H1 (cell line): Measurements from ENCODE around the gene SLC30A2.

Experiments
- CEBPB ChIP-seq: IDR thresholded peaks from 2 replicates; pipeline ENCODE4 v1.6.1; 2012; ENCODE audit warnings: low read depth, low read length
- CHD2 ChIP-seq: IDR thresholded peaks from 2 replicates; pipeline ENCODE4 v1.6.1; 2012; ENCODE audit warnings: low read length, improper control_type of control experiment
- CREB1 ChIP-seq: IDR thresholded peaks from 2 replicates; pipeline ENCODE4 v1.6.1; 2012; ENCODE audit warnings: inconsistent platforms
- CTCF ChIP-seq, 3 experiments: IDR thresholded peaks; 1 replicate in 2 of 3; 2 replicates in 1 of 3; pipeline versions ENCODE4 v1.5.1 to v1.6.1; 2011; ENCODE audit warnings: low read length in 3 of 3, mild to moderate bottlenecking in 3 of 3, inconsistent platforms in 2 of 3, low read depth in 1 of 3, moderate library complexity in 1 of 3; ENCODE audit not compliant: insufficient read depth in 1 of 3; ENCODE audit errors: control extremely low read depth in 1 of 3
- EZH2 ChIP-seq: fragments of 200-600 bp; sonication (generic); IDR thresholded peaks from 2 replicates; pipeline ENCODE4 v1.7.1; 2012; ENCODE audit warnings: low read depth, mild to moderate bottlenecking, moderate library complexity, low read length, inconsistent platforms; ENCODE audit not compliant: severe bottlenecking
- NRF1 ChIP-seq: IDR thresholded peaks from 2 replicates; pipeline ENCODE4 v1.6.1; 2011; ENCODE audit warnings: mild to moderate bottlenecking, low read depth, low read length, improper control_type of control experiment
- PHF8 ChIP-seq: fragments of 200-600 bp; sonication (generic); conservative IDR thresholded peaks from 2 replicates; pipeline ENCODE4 v1.7.1; 2012; ENCODE audit warnings: low read depth, mild to moderate bottlenecking, inconsistent platforms, low read length, moderate library complexity
- POLR2A ChIP-seq, 2 experiments: IDR thresholded peaks; 1 replicate in 1 of 2; 2 replicates in 1 of 2; pipeline ENCODE4 v1.6.1; 2011; ENCODE audit warnings: low read depth in 2 of 2, low read length in 2 of 2, mild to moderate bottlenecking in 2 of 2; ENCODE audit errors: control extremely low read depth in 1 of 2
- POLR2AphosphoS5 ChIP-seq: IDR thresholded peaks from 2 replicates; pipeline ENCODE4 v1.6.1; 2011; ENCODE audit warnings: low read depth, low read length
- SP1 ChIP-seq: IDR thresholded peaks from 2 replicates; pipeline ENCODE4 v1.6.1; 2011; ENCODE audit warnings: low read depth, low read length
- ZNF274 ChIP-seq: IDR thresholded peaks from 2 replicates; pipeline ENCODE4 v1.7.0; 2012; ENCODE audit warnings: low read length, borderline replicate concordance; ENCODE audit errors: extremely low read depth
- TF ChIP-seq, protein P1 (sequence below): IDR thresholded peaks from 2 replicates; pipeline ENCODE4 v1.6.1; 2012; ENCODE audit warnings: inconsistent platforms

- TF ChIP-seq CHD2 (no peak), NRF1 (no peak), CTCF (IDR thresholded peaks at IDR 0.05; ENCODE audit: control extremely low read depth in 1 of 3, insufficient read depth in 1 of 3, low read depth in 1 of 3, low read length in 3 of 3) (no peak), POLR2AphosphoS5 (no peak), SP1 (no peak), ZNF274 (no peak), CEBPB (no peak), PHF8 (no peak), CREB1 (no peak), EZH2 (no peak), POLR2A (IDR thresholded peaks at IDR 0.05; ENCODE audit: control extremely low read depth in 1 of 2, low read depth in 2 of 2, low read length in 2 of 2) (no peak)
- TF ChIP-seq, protein P1, sequence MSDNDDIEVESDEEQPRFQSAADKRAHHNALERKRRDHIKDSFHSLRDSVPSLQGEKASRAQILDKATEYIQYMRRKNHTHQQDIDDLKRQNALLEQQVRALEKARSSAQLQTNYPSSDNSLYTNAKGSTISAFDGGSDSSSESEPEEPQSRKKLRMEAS: peak; percentile 52; the same call in 1 of the 2 replicates
Measured at GRCh38 chr1:26094677-26095383, 48.9 kb upstream of the SLC30A2 start.
